B cell (primary cell): ENCODE data around the gene DCTPP1. TPM values are rescaled to one million over a fixed set of nuclear protein-coding genes. Genes with fewer than 3 reads are reported as not detected.

ENCODE experiments used
- ATAC-seq: fragments of 200-7000 bp; cut with Tn5 transposase; one replicate; pipeline ENCODE4 v1.10.0; 2021; ENCODE audit warnings: low read depth, mild to moderate bottlenecking, moderate number of reproducible peaks, moderate library complexity
- CTCF ChIA-PET: fragments of 350-600 bp; sonication (Branson Sonifier 250); formaldehyde crosslinking; loops from one replicate; lab custom pipeline; 2021; ENCODE audit warnings: antibody characterized with exemption, inconsistent platforms; lab: Charles Lee
- POLR2A ChIA-PET: fragments of 350-600 bp; sonication (Branson Sonifier 250); formaldehyde crosslinking; loops from one replicate; lab custom pipeline; 2021; ENCODE audit warnings: antibody characterized with exemption; lab: Charles Lee
- DNase-seq: peaks from one replicate; pipeline ENCODE4 v3.0.0; 2013
- H2AFZ ChIP-seq: 2 replicates; pipeline ENCODE4 v1.6.1; 2012; ENCODE audit warnings: mild to moderate bottlenecking, low read depth, low read length; ENCODE audit not compliant: insufficient read depth, poor library complexity, severe bottlenecking
- H3K27ac ChIP-seq, 2 donors: 1 replicate in 1 of 2; 2 replicates in 1 of 2; pipeline ENCODE4 v1.5.1; 2012 to 2013; ENCODE audit warnings: low read length in 2 of 2, mild to moderate bottlenecking in 2 of 2, moderate library complexity in 1 of 2
- H3K27me3 ChIP-seq, 4 experiments: fragments of 200-600 bp in 1 of 4; sonication (generic) in 1 of 4; replicated peaks in 1 of 4; 1 replicate in 2 of 4; 2 replicates in 2 of 4; pipeline versions ENCODE4 v1.6.1 to v1.7.0; 2013 to 2016; ENCODE audit warnings: low read length in 3 of 4, mild to moderate bottlenecking in 2 of 4, mixed read lengths in 1 of 4, moderate library complexity in 1 of 4; ENCODE audit not compliant: insufficient read depth in 4 of 4, control insufficient read depth in 3 of 4; ENCODE audit errors: control extremely low read depth in 1 of 4
- H3K36me3 ChIP-seq, 2 experiments: replicated peaks in 1 of 2; 1 replicate in 1 of 2; 2 replicates in 1 of 2; pipeline versions ENCODE4 v1.6.1 to v1.7.1; 2013; ENCODE audit warnings: low read length in 1 of 2; ENCODE audit not compliant: insufficient read depth in 2 of 2, control insufficient read depth in 1 of 2; ENCODE audit errors: control extremely low read depth in 1 of 2, extremely low read depth in 1 of 2
- H3K4me1 ChIP-seq, 2 donors: fragments of 200-600 bp in 1 of 2; sonication (generic) in 1 of 2; 1 replicate in 1 of 2; 2 replicates in 1 of 2; pipeline versions ENCODE4 v1.5.1 to v1.6.1; 2013 to 2017; ENCODE audit warnings: low read length in 2 of 2; ENCODE audit not compliant: control insufficient read depth in 2 of 2, insufficient read depth in 2 of 2
- H3K4me2 ChIP-seq: replicated peaks from 2 replicates; pipeline ENCODE3; 2012; ENCODE audit warnings: mild to moderate bottlenecking, low read depth, low read length; ENCODE audit not compliant: poor library complexity, severe bottlenecking
- H3K4me3 ChIP-seq, 5 experiments: fragments of 200-600 bp in 1 of 5; sonication (generic) in 1 of 5; 1 replicate in 3 of 5; 2 replicates in 2 of 5; pipeline versions ENCODE4 v1.5.1 to v1.7.0; 2011 to 2016; ENCODE audit warnings: low read length in 4 of 5, mild to moderate bottlenecking in 4 of 5, low read depth in 2 of 5, control low read depth in 1 of 5, moderate library complexity in 1 of 5; ENCODE audit not compliant: insufficient read depth in 1 of 5; ENCODE audit errors: control extremely low read depth in 1 of 5, extremely low read depth in 1 of 5
- H3K79me2 ChIP-seq: fragments of 200-600 bp; sonication (generic); one replicate; pipeline ENCODE4 v1.6.0; 2016; ENCODE audit warnings: low read length; ENCODE audit not compliant: control insufficient read depth, insufficient read depth
- H3K9ac ChIP-seq: fragments of 200-600 bp; sonication (generic); 2 replicates; pipeline ENCODE4 v1.6.1; 2017; ENCODE audit warnings: mild to moderate bottlenecking, low read length, moderate library complexity
- H3K9me3 ChIP-seq, 3 donors: one replicate each; pipeline versions ENCODE4 v1.6.1 to v1.7.1; 2013; ENCODE audit warnings: low read length in 2 of 3; ENCODE audit not compliant: control insufficient read depth in 2 of 3, insufficient read depth in 1 of 3; ENCODE audit errors: control extremely low read depth in 1 of 3
- H4K20me1 ChIP-seq: 2 replicates; pipeline ENCODE4 v1.6.0; 2012; ENCODE audit warnings: mild to moderate bottlenecking, low read length; ENCODE audit not compliant: insufficient read depth, control insufficient read depth, poor library complexity, severe bottlenecking
- H3K27ac Mint-ChIP-seq: one replicate; pipeline ENCODE4 v1.8.0; 2021; ENCODE audit warnings: mixed read lengths
- H3K27me3 Mint-ChIP-seq: one replicate; pipeline ENCODE4 v1.8.0; 2021; ENCODE audit warnings: mixed read lengths
- H3K4me1 Mint-ChIP-seq: one replicate; pipeline ENCODE4 v1.8.0; 2021; ENCODE audit warnings: mixed read lengths
- H3K4me3 Mint-ChIP-seq: one replicate; pipeline ENCODE4 v1.8.0; 2021; ENCODE audit warnings: mixed read lengths
- H3K9me3 Mint-ChIP-seq: one replicate; pipeline ENCODE4 v1.8.0; 2022; ENCODE audit warnings: mixed read lengths; ENCODE audit not compliant: insufficient read depth
- EZH2 ChIP-seq: IDR thresholded peaks from 2 replicates; pipeline ENCODE4 v1.6.1; 2012; ENCODE audit warnings: borderline replicate concordance, low read depth, mild to moderate bottlenecking, moderate library complexity, low read length; ENCODE audit not compliant: insufficient read depth, poor library complexity, severe bottlenecking
- WGBS: methylation state at CpG from one replicate; pipeline ENCODE4 v1.1.5; 2013; ENCODE audit warnings: missing lambda C conversion rate; ENCODE audit not compliant: insufficient coverage; 5-methylcytosine and 5-hydroxymethylcytosine counted together
- intact Hi-C: fragments of 100-400 bp; cut with micrococcal nuclease; formaldehyde crosslinking; loops from one replicate; pipeline ENCODE4 v1.10.0; 2022
- polyA plus RNA-seq: library from polyadenylated mRNA; depleted of rRNA; stranded (reverse); fragments of >200 nt; gene quantifications from 2 replicates; pipeline ENCODE4 v1.2.3, GENCODE V29; 2012
- total RNA-seq, 2 donors: library from RNA; stranded (reverse); fragments of 120-200 nt in 1 of 2; gene quantifications; 1 replicate in 1 of 2; 2 replicates in 1 of 2; pipeline versions ENCODE4 v1.2.3 to v1.2.4, GENCODE V29; 2013 to 2022
- TF ChIP-seq, protein P1 (sequence below): fragments of 200-600 bp; IDR thresholded peaks from one replicate; pipeline ENCODE4 v1.8.0; 2022; ENCODE audit warnings: antibody characterized with exemption, mild to moderate bottlenecking

DCTPP1 gene
- total and polyA plus RNA-seq, 2 donors (not counting 1 experiment from before 2014, with no cell fraction given) = 25.0 to 30.3 TPM

DNA sequence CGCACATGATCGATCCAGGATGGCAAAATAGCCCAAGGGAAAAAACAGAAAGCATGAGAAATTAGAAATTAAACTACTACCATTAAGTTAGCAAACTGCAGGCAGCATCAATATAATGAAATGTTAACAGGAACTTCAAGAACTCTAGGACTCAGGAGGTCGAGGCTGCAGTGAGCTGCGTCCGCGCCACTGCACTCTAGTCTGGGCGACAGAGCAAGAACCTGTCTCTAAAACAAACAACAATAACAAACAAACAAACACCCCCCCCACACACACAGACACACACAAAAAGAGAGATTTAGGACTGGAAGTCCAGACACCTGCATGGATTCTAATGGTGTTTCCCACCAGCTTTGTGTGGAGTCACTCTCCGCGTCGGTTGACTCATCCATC lies 16.4 kb upstream of the DCTPP1 start:
- intact Hi-C loops = no loop called here
- Histone ChIP-seq H2AFZ (peak overlapping the region; percentile 81), H3K4me3 (peak overlapping the region; percentile 74 to 99 (median 78)), H3K27ac (peak overlapping the region; percentile 78 to 85), H3K9ac (peak overlapping the region; percentile 74), H4K20me1 (peaks cover 22% of the 10 kb centered on the region), H3K4me1 (peaks cover 33 to 42% of the 10 kb centered on the region in 2 donors), H3K9me3 (peaks cover 0 to 9% (median 0%) of the 10 kb centered on the region in 3 donors), H3K36me3 (peaks cover 0 to 18% of the 10 kb centered on the region in 2 experiments), H3K4me2 (peak overlapping the region; percentile 72), H3K79me2 (peaks cover 25% of the 10 kb centered on the region), H3K27me3 (no peaks in the 10 kb centered on the region)
- ATAC-seq = no peak
- Mint-ChIP-seq H3K27me3 (no peaks in the 10 kb centered on the region), H3K9me3 (no peaks in the 10 kb centered on the region), H3K4me1 (peaks cover 45% of the 10 kb centered on the region), H3K4me3 (peak overlapping the region; percentile 96), H3K27ac (peak overlapping the region; percentile 97)
- TF ChIP-seq EZH2 = no peak
- TF ChIP-seq, protein P1, sequence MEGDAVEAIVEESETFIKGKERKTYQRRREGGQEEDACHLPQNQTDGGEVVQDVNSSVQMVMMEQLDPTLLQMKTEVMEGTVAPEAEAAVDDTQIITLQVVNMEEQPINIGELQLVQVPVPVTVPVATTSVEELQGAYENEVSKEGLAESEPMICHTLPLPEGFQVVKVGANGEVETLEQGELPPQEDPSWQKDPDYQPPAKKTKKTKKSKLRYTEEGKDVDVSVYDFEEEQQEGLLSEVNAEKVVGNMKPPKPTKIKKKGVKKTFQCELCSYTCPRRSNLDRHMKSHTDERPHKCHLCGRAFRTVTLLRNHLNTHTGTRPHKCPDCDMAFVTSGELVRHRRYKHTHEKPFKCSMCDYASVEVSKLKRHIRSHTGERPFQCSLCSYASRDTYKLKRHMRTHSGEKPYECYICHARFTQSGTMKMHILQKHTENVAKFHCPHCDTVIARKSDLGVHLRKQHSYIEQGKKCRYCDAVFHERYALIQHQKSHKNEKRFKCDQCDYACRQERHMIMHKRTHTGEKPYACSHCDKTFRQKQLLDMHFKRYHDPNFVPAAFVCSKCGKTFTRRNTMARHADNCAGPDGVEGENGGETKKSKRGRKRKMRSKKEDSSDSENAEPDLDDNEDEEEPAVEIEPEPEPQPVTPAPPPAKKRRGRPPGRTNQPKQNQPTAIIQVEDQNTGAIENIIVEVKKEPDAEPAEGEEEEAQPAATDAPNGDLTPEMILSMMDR = no peak
- POLR2A ChIA-PET = interaction anchor here (0.7 to 2.1 kb wide), 5 partner anchors 13 to 126 kb away, joined by 3 to 6 read pairs (median 3); partner anchors contain the start of genes ITGAL and ZNF688
- CTCF ChIA-PET = interaction anchor here (0.8 to 7.4 kb wide), 7 partner anchors 14 to 152 kb away, joined by 3 to 77 read pairs (median 22); partner anchors contain the start of genes DCTPP1, ITGAL and ZNF747
- WGBS = 40% methylated on average over 1 of the region's 10 CpGs
- no peak for DNase-seq
